Astrocyte of the spinal cord (primary cell): ENCODE data around the gene C15orf39.

Experiments
- DNase-seq: peaks from one replicate; pipeline ENCODE4 v3.0.0; 2011; ENCODE audit warnings: low read depth, low spot score
- H3K4me3 ChIP-seq: 2 replicates; pipeline ENCODE4 v1.5.1; 2011; ENCODE audit warnings: low read depth, mild to moderate bottlenecking, low read length, moderate library complexity
- CTCF ChIP-seq: IDR thresholded peaks from 2 replicates; pipeline ENCODE4 v1.5.1; 2012; ENCODE audit warnings: low read depth, mild to moderate bottlenecking, low read length, inconsistent platforms
- in situ Hi-C: cut with HindIII; loops from 2 replicates; pipeline ENCODE4 v1.10.0; 2017; ENCODE audit warnings: low sequenced_read_pairs

Gene C15orf39

GRCh38 chr15:75201616-75202250 is at the start of gene C15orf39:
TSS of gene C15orf39 (plus strand) at chr15:75201882. CDS start at chr15:75206049, 4,167 bp downstream.
- H3K4me3 ChIP-seq = peak within 1 kb of the TSS; percentile 79
- in situ Hi-C loops = no loop called here
- peak; percentile 60 for TF ChIP-seq CTCF
- DNase-seq = peak; percentile 61

- no peak for TF ChIP-seq CTCF
- no peak overlapping the region for H3K4me3 ChIP-seq
- in situ Hi-C loops = no loop called here
- no peak for DNase-seq
Observed at GRCh38 chr15:75152382-75153079, 49.2 kb upstream of the C15orf39 start.

- TF ChIP-seq CTCF = no peak
- H3K4me3 ChIP-seq = no peak overlapping the region
- no peak for DNase-seq
- in situ Hi-C loops = no loop called here
Observed at GRCh38 chr15:75153087-75153486, 48.6 kb upstream of the C15orf39 start.

GRCh38 chr15:75153565-75154276 is 48.0 kb upstream of the C15orf39 start:
- no peak overlapping the region for H3K4me3 ChIP-seq
- DNase-seq = no peak
- in situ Hi-C loops = no loop called here
- no peak for TF ChIP-seq CTCF

- TF ChIP-seq CTCF = no peak
- in situ Hi-C loops = no loop called here
- no peak overlapping the region for H3K4me3 ChIP-seq
- DNase-seq = no peak
Observed at GRCh38 chr15:75154461-75155062, 47.1 kb upstream of the C15orf39 start.

GRCh38 chr15:75156326-75157215 is 45.1 kb upstream of the C15orf39 start:
- DNase-seq = no peak
- in situ Hi-C loops = no loop called here
- H3K4me3 ChIP-seq = no peak overlapping the region
- TF ChIP-seq CTCF = no peak
